Jurkat, Clone E6-1 (cell line): Measurements from ENCODE around the gene SPCS2. TPM values are rescaled to one million over a fixed set of nuclear protein-coding genes. Genes with fewer than 3 reads are reported as not detected.

Experiments
- DNase-seq: peaks from one replicate; pipeline ENCODE4 v3.0.0-alpha.2; 2011; ENCODE audit warnings: low read depth, low spot score
- H3K4me3 ChIP-seq: 2 replicates; pipeline ENCODE4 v1.5.1; 2011; ENCODE audit warnings: mild to moderate bottlenecking, low read length, control low read depth, moderate library complexity
- polyA plus RNA-seq: library from polyadenylated mRNA; unstranded; fragments of >200 nt; gene quantifications from one replicate; pipeline ENCODE4 v1.2.1, GENCODE V29; 2012; ENCODE audit warnings: missing spikeins; ENCODE audit not compliant: insufficient read length, insufficient read depth

Gene SPCS2
- polyA plus RNA-seq: 174 TPM

GRCh38 chr11:74948898-74949752, at the start of gene SPCS2, which contains the start of gene XRRA1:
SPCS2 (plus strand) TSS chr11:74949266; CDS start chr11:74949286, 20 bp downstream.
XRRA1 (minus strand) TSS chr11:74949091; CDS start chr11:74940878, 8,213 bp downstream.
- H3K4me3 ChIP-seq: peak within 1 kb of the TSS; percentile 98
- DNase-seq: peak; percentile 98

- H3K4me3 ChIP-seq: no peak overlapping the region
These were observed 46.7 kb upstream of the SPCS2 start for GRCh38 chr11:74902342-74902741.

GRCh38 chr11:74905326-74905725, 43.7 kb upstream of the SPCS2 start:
- no peak overlapping the region for H3K4me3 ChIP-seq
- no peak for DNase-seq

More at GRCh38 chr11:74902342-74902741, 46.7 kb upstream of the SPCS2 start:
- DNase-seq: no peak

GRCh38 chr11:74909385-74909784, 39.7 kb upstream of the SPCS2 start:
- no peak overlapping the region for H3K4me3 ChIP-seq

GRCh38 chr11:74909812-74910211, 39.3 kb upstream of the SPCS2 start:
- no peak for DNase-seq
- H3K4me3 ChIP-seq: no peak overlapping the region

More at GRCh38 chr11:74909385-74909784, 39.7 kb upstream of the SPCS2 start:
- no peak for DNase-seq

GRCh38 chr11:74923125-74923524, 25.9 kb upstream of the SPCS2 start:
- DNase-seq: no peak
- H3K4me3 ChIP-seq: no peak overlapping the region

- DNase-seq: no peak
- no peak overlapping the region for H3K4me3 ChIP-seq
These were observed 23.8 kb upstream of the SPCS2 start for GRCh38 chr11:74925281-74925680.

- no peak for DNase-seq
- no peak overlapping the region for H3K4me3 ChIP-seq
These were observed 22.6 kb upstream of the SPCS2 start for GRCh38 chr11:74926304-74927030.

GRCh38 chr11:74927496-74927895, 21.6 kb upstream of the SPCS2 start:
- no peak for DNase-seq
- H3K4me3 ChIP-seq: no peak overlapping the region

- peak; percentile 84 for DNase-seq
- H3K4me3 ChIP-seq: no peak overlapping the region
These were observed 19.4 kb upstream of the SPCS2 start for GRCh38 chr11:74929431-74930363.

GRCh38 chr11:74932169-74932568, 16.9 kb upstream of the SPCS2 start:
- no peak overlapping the region for H3K4me3 ChIP-seq
- DNase-seq: no peak

GRCh38 chr11:74932797-74933196, 16.3 kb upstream of the SPCS2 start:
- H3K4me3 ChIP-seq: no peak overlapping the region
- DNase-seq: no peak

- H3K4me3 ChIP-seq: no peak overlapping the region
- no peak for DNase-seq
These were observed 15.3 kb upstream of the SPCS2 start for GRCh38 chr11:74933765-74934164.

GRCh38 chr11:74935285-74935684, 13.8 kb upstream of the SPCS2 start:
- no peak for DNase-seq
- H3K4me3 ChIP-seq: no peak overlapping the region

- no peak overlapping the region for H3K4me3 ChIP-seq
- no peak for DNase-seq
These were observed 13.0 kb upstream of the SPCS2 start for GRCh38 chr11:74936087-74936486.

- H3K4me3 ChIP-seq: no peak overlapping the region
- no peak for DNase-seq
These were observed 12.1 kb upstream of the SPCS2 start for GRCh38 chr11:74936976-74937375.

GRCh38 chr11:74937696-74938475, 11.2 kb upstream of the SPCS2 start:
- no peak for DNase-seq
- no peak overlapping the region for H3K4me3 ChIP-seq

GRCh38 chr11:74941492-74941891, 7.6 kb upstream of the SPCS2 start:
- DNase-seq: no peak
- no peak overlapping the region for H3K4me3 ChIP-seq
